Activated T-helper 9 cell treated with anti-CD3 and anti-CD28 coated beads, Interleukin-2, amount 50 U/mL, for 16 hours (primary cell): Measurements from ENCODE around the gene SLC9A3.
"Not testable (repeated sequence)": the region's sequence is repeated elsewhere in the genome, so short reads cannot be mapped to it uniquely, and the experiment has no call there.

Source experiments
- DNase-seq: peaks from one replicate; pipeline ENCODE4 v3.0.0-alpha.2; 2020; ENCODE audit warnings: low read depth

SLC9A3 gene

GRCh38 chr5:525916-526315, 1.7 kb upstream of the SLC9A3 start:
- no peak for DNase-seq

GRCh38 chr5:524973-525761, 918 bp upstream of the SLC9A3 start:
- DNase-seq, result no peak

GRCh38 chr5:523441-524222, 617 bp downstream of the SLC9A3 start:
- DNase-seq, result no peak

GRCh38 chr5:522899-523440, 1.3 kb downstream of the SLC9A3 start:
- DNase-seq, result no peak

- no peak for DNase-seq
These were observed 2.1 kb downstream of the SLC9A3 start for GRCh38 chr5:522116-522515.

GRCh38 chr5:521680-522079, 2.6 kb downstream of the SLC9A3 start:
- DNase-seq, result no peak

GRCh38 chr5:520850-521226, 3.4 kb downstream of the SLC9A3 start:
- DNase-seq, result no peak

- no peak for DNase-seq
These were observed 3.9 kb downstream of the SLC9A3 start for GRCh38 chr5:520196-520849.

- no peak for DNase-seq
These were observed 5.5 kb downstream of the SLC9A3 start for GRCh38 chr5:518721-519120.

GRCh38 chr5:517535-518100, 6.6 kb downstream of the SLC9A3 start:
- DNase-seq, result no peak

GRCh38 chr5:516980-517379, 7.3 kb downstream of the SLC9A3 start:
- no peak for DNase-seq

GRCh38 chr5:516338-516925, 7.8 kb downstream of the SLC9A3 start:
- DNase-seq, result no peak

- no peak for DNase-seq
These were observed 8.9 kb downstream of the SLC9A3 start for GRCh38 chr5:515273-515836.

- no peak for DNase-seq
These were observed 9.6 kb downstream of the SLC9A3 start for GRCh38 chr5:514673-515072.

- no peak for DNase-seq
These were observed 10.2 kb downstream of the SLC9A3 start for GRCh38 chr5:514101-514485.

GRCh38 chr5:513216-514100, 10.8 kb downstream of the SLC9A3 start:
- DNase-seq, result no peak

GRCh38 chr5:511476-511875, 12.8 kb downstream of the SLC9A3 start:
- DNase-seq, result no peak

GRCh38 chr5:510521-510920, 13.7 kb downstream of the SLC9A3 start:
- no peak for DNase-seq

GRCh38 chr5:509611-510185, 14.6 kb downstream of the SLC9A3 start:
- no peak for DNase-seq

- not testable (repeated sequence) for DNase-seq
These were observed 16.2 kb downstream of the SLC9A3 start for GRCh38 chr5:507986-508575.
